ENCODE results near the gene TEAD4.

Gene TEAD4

DNA sequence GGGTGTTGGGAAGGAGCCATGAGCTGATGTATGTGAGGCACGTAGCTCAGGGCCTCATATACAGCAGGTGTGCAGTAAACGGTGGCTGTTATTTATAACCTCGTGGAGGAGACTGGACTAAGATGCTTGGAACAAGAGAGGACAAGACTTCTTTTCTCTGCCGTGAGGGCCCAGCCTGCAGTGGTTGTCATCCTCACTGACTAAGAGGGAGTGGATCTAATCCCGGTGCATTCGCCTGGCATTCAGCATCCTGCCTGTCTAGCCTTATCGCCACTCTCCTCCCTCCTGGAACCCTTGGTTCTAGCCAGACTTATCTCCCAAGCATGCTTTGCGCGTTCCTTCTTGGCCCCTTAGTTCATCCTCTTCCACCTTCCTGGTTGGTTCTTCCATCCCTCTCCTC lies 121.9 kb downstream of the TEAD4 start:
- ChIA-PET POLR2A (no interaction called here), CTCF (interaction anchor here (1.4 kb wide), 1 partner anchor 12 kb away, joined by 3 read pairs; no protein-coding TSS in a partner anchor)
- DNase-seq (ENCODE audit: extremely low spot score), result no peak
- TF ChIP-seq, protein P1, sequence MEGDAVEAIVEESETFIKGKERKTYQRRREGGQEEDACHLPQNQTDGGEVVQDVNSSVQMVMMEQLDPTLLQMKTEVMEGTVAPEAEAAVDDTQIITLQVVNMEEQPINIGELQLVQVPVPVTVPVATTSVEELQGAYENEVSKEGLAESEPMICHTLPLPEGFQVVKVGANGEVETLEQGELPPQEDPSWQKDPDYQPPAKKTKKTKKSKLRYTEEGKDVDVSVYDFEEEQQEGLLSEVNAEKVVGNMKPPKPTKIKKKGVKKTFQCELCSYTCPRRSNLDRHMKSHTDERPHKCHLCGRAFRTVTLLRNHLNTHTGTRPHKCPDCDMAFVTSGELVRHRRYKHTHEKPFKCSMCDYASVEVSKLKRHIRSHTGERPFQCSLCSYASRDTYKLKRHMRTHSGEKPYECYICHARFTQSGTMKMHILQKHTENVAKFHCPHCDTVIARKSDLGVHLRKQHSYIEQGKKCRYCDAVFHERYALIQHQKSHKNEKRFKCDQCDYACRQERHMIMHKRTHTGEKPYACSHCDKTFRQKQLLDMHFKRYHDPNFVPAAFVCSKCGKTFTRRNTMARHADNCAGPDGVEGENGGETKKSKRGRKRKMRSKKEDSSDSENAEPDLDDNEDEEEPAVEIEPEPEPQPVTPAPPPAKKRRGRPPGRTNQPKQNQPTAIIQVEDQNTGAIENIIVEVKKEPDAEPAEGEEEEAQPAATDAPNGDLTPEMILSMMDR (IDR thresholded peaks at IDR 0.05; ENCODE audit: control extremely low read depth, extremely low read depth, low read depth, missing control alignments), result no peak

DNA sequence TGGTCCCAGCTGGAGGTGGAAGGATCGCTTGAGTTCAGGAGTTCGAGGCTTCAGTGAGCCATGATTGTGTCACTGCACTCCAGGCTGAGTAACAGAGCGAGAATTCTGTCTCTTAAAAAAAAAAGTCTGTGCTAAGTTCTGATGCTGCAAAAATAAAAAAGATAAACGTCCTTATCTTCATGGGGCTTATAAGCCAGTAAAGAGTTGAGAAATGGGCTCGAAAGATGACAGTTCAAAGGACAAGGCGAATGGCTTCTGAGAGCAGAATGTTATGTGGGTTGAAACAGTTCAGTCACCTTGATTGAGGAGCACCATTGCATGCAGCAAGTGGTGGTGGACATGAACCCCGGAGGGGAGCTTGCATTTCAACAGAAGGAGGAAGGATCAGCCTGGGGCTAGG lies 122.7 kb downstream of the TEAD4 start:
- POLR2A ChIA-PET, result no interaction called here
- CTCF ChIA-PET, result no interaction called here
- DNase-seq (ENCODE audit: extremely low spot score), result no peak
- TF ChIP-seq, protein P1 (IDR thresholded peaks at IDR 0.05; ENCODE audit: control extremely low read depth, extremely low read depth, low read depth, missing control alignments), result no peak

DNA sequence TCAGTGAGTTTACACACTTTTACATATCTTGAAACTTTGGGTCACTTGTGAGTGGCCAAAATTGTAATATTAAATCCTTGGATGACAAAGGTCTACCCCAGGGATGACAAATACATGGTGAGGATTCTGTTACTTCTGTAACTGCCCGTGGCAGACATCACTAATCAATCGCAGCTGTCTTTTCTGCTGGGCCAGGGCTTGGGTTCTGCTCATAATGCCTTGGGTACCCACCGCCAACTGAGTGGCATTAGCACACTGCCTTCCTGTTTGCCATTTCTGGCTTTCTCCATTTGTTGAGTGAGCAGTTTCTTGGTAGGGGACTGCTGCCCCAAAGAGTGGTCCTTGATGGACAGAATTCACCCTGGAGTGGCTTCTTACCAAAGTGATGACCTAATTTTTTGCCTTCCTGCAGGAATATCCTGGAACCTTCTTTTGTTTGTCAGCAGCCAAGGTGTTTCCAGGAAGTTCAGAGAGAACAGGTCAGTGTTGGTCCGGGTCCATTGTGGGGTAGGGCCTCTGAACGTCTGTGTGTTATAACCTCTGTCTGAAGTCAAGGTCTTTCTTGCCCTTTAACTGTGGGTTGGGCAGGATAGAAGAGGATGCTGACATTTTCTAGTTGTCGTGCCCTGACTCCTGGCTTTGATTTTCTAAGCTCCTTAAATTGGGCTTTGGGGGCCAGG lies 124.2 kb downstream of the TEAD4 start:
- ChIA-PET CTCF (no interaction called here), POLR2A (no interaction called here)
- no peak for DNase-seq (ENCODE audit: extremely low spot score)
- TF ChIP-seq, protein P1 (IDR thresholded peaks at IDR 0.05; ENCODE audit: control extremely low read depth, extremely low read depth, low read depth, missing control alignments), result no peak

DNA sequence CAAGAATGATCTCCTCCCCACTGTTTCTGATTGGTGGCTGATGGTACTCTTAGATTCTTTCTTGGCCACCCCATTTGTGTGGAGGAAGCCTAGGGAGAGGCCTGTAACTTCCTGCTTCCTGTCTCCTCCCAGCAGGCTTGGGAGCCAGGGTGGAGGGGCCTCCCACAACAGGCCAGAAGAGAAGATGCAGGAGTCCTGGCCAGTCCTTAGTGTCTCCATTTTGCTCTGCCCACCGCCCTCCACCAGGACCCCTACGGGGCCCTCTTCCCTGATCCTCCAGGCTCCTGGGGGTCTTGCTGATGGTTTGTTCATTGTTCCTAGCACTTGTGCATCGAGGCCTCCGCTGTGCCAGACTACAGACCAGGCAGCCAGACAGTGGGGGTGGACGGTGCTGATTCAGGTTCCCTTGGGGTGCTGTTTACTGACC lies 124.7 kb downstream of the TEAD4 start:
- no peak for DNase-seq (ENCODE audit: extremely low spot score)
- ChIA-PET CTCF (no interaction called here), POLR2A (no interaction called here)
- TF ChIP-seq, protein P1 (IDR thresholded peaks at IDR 0.05; ENCODE audit: control extremely low read depth, extremely low read depth, low read depth, missing control alignments), result no peak

DNA sequence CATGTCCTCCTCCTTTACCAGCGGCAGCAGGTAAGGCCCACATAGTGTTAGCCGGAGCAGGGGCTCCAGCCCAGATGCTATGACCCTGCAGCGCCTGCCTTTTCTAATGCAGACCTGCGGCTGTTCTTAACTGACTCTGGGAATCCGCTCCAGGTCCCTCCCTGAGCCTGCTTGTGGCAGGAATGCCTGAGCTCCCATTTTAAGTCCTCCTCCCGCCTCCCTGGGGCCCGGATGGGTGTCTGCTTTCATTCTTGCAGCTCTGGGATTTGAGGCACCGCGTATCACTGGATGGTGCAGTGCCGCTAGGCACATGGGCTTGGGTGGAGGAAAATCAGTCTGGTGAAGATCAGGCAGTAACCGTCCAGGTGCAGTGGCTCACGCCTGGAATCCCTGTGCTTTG lies 125.5 kb downstream of the TEAD4 start:
- CTCF ChIA-PET, result no interaction called here
- POLR2A ChIA-PET, result no interaction called here
- TF ChIP-seq, protein P1 (IDR thresholded peaks at IDR 0.05; ENCODE audit: control extremely low read depth, extremely low read depth, low read depth, missing control alignments), result no peak
- no peak for DNase-seq (ENCODE audit: extremely low spot score)

DNA sequence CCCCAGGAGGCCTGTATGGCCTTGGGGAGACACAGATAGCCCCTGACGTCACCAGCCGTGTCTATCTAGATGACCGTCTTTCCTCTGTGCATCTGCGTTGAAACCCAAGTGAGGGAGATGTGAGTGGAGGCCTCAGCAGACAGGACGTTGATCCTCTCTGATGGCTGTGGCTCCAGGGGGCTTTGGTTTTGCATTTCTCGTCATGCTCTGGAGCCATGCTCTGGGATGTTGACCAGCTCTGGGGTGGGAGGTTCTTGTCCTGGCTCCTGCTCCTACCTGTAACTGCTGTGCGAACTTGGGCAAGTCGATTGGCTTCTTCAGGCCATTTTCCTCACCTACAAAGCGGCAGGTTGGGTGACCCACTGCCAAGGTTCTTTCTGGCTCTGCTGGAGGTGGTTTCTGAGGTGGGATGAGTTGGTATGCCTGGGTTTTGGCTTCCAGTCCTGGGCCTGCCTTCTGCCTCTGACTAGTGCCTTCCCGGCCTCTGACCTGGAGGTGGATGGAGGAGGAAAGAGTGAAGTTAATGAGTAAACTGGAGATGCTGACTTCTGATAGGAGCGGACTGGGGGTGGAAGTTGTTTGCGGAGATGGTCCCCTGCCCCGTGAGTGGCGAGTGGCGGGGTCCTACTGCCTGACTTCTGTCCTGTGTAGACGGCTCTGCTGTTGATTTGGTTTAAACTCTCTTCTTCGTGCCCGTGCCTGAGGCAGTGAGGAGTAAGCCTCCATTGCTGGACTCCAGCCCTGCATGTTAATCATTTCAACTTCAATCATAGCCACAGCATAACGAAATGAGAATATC lies 126.3 kb downstream of the TEAD4 start:
- TF ChIP-seq, protein P1 (IDR thresholded peaks at IDR 0.05; ENCODE audit: control extremely low read depth, extremely low read depth, low read depth, missing control alignments), result no peak
- CTCF ChIA-PET, result interaction anchor here (0.9 kb wide), 1 partner anchor 12 kb away, joined by 4 read pairs; no protein-coding TSS in a partner anchor
- DNase-seq (ENCODE audit: extremely low spot score), result no peak
- POLR2A ChIA-PET, result no interaction called here

Data from GM10248 (cell line).